Hypothalamus (tissue), 51 donors: ENCODE data around the gene TXNDC9.
"Not testable (repeated sequence)": the region's sequence is repeated elsewhere in the genome, so short reads cannot be mapped to it uniquely, and the experiment has no call there.

Source experiments
- DNase-seq, 51 donors: peaks; one replicate each; lab custom pipeline; 2025; lab: John Stamatoyannopoulos, UW

Gene TXNDC9

GRCh38 chr2:99336804-99337112 lies 625 bp upstream of the TXNDC9 start:
- no peak for DNase-seq

GRCh38 chr2:99325384-99325783 lies 10.7 kb downstream of the TXNDC9 start:
- DNase-seq = no peak

- not testable (repeated sequence) for DNase-seq
Observed at GRCh38 chr2:99317873-99318200, 18.3 kb downstream of the TXNDC9 start.

- no peak for DNase-seq
Observed at GRCh38 chr2:99317161-99317872, 18.8 kb downstream of the TXNDC9 start.

- DNase-seq = not testable (repeated sequence)
Observed at GRCh38 chr2:99301097-99301496, 35.0 kb downstream of the TXNDC9 start, which contains the start of gene LYG1. Gene LYG1 (minus strand): TSS chr2:99301197. CDS start chr2:99295670, 5,527 bp downstream.

GRCh38 chr2:99299580-99299979 lies 36.6 kb downstream of the TXNDC9 start:
- DNase-seq = no peak

GRCh38 chr2:99297994-99298393 lies 38.1 kb downstream of the TXNDC9 start:
- DNase-seq = no peak

- no peak for DNase-seq
Observed at GRCh38 chr2:99285526-99285925, 50.6 kb downstream of the TXNDC9 start.

GRCh38 chr2:99279969-99280695 lies 56.0 kb downstream of the TXNDC9 start:
- no peak for DNase-seq

GRCh38 chr2:99278793-99279291 lies 57.3 kb downstream of the TXNDC9 start:
- no peak for DNase-seq

GRCh38 chr2:99278195-99278765 lies 57.9 kb downstream of the TXNDC9 start:
- not testable (repeated sequence) for DNase-seq

GRCh38 chr2:99275882-99276281 lies 60.3 kb downstream of the TXNDC9 start:
- DNase-seq = no peak
